ENCODE measurements around the gene DISC1. TPM values are rescaled to one million over a fixed set of nuclear protein-coding genes. Genes with fewer than 3 reads are reported as not detected.

The DISC1 gene
- total and polyA plus RNA-seq, 2 experiments from 2014 or later, result 2.1 to 6.5 TPM

DNA sequence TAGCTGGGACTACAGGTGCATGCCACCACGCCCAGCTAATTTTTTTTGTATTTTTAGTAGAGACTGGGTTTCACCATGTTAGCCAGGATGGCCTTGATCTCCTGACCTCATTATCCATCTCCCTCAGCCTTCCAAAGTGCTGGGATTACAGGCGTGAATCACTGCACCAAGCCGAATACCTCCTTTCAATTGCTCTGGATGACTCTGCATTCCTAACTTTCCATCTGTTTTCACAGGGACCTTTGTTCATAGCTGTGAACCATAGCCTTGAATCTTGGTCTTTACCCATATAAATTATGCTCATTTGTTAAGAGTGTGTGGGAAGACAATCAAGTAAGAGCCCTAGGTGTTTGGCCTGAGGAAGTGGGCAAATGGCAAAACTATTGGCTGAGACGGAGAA lies 422.7 kb downstream of the DISC1 start:
- no peak overlapping the region for H3K4me3 Mint-ChIP-seq
- ATAC-seq (no peak), DNase-seq (ENCODE audit: low spot score) (no peak)
- no peak overlapping the region for H3K27ac Mint-ChIP-seq
- no peaks in the 10 kb centered on the region for H3F3A ChIP-seq (replicated peaks; ENCODE audit: low read depth)
- H3K4me3 ChIP-seq, result no peak overlapping the region
- no peak overlapping the region for H2AFZ ChIP-seq
- no peaks in the 10 kb centered on the region for H3K36me3 ChIP-seq (ENCODE audit: insufficient read depth)
- peaks cover 2% of the 10 kb centered on the region for H3K27me3 Mint-ChIP-seq (ENCODE audit: insufficient read depth, low read depth, poor library complexity)
- H3K4me2 ChIP-seq, result no peak overlapping the region
- H3K79me2 ChIP-seq (replicated peaks; ENCODE audit: insufficient read depth), result no peaks in the 10 kb centered on the region
- no peaks in the 10 kb centered on the region for H4K20me1 ChIP-seq (replicated peaks; ENCODE audit: insufficient read depth)
- H3K4me1 Mint-ChIP-seq, result peaks cover 19% of the 10 kb centered on the region
- H3K27ac ChIP-seq (ENCODE audit: low read depth), result no peak overlapping the region
- no peaks in the 10 kb centered on the region for H3K27me3 ChIP-seq (ENCODE audit: insufficient read depth)
- H3K4me1 ChIP-seq (ENCODE audit: insufficient read depth), result peaks cover 25% of the 10 kb centered on the region
- TF ChIP-seq, protein P1, sequence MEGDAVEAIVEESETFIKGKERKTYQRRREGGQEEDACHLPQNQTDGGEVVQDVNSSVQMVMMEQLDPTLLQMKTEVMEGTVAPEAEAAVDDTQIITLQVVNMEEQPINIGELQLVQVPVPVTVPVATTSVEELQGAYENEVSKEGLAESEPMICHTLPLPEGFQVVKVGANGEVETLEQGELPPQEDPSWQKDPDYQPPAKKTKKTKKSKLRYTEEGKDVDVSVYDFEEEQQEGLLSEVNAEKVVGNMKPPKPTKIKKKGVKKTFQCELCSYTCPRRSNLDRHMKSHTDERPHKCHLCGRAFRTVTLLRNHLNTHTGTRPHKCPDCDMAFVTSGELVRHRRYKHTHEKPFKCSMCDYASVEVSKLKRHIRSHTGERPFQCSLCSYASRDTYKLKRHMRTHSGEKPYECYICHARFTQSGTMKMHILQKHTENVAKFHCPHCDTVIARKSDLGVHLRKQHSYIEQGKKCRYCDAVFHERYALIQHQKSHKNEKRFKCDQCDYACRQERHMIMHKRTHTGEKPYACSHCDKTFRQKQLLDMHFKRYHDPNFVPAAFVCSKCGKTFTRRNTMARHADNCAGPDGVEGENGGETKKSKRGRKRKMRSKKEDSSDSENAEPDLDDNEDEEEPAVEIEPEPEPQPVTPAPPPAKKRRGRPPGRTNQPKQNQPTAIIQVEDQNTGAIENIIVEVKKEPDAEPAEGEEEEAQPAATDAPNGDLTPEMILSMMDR (conservative IDR thresholded peaks at IDR 0.05; ENCODE audit: low read depth in 2 of 2), result no peak
- no peak for TF ChIP-seq ZNF114 (CRISPR knock-in tag; IDR thresholded peaks at IDR 0.05)
- no peak for TF ChIP-seq EZH2 (IDR thresholded peaks at IDR 0.05; ENCODE audit: low read depth, unreplicated experiment)
- H3K9me2 ChIP-seq (ENCODE audit: insufficient read depth), result peaks cover 6% of the 10 kb centered on the region; the same call in 1 of the 2 replicates
- peaks cover 7% of the 10 kb centered on the region; the same call in 1 of the 3 replicates for H3K9me3 Mint-ChIP-seq
- H3K36me3 Mint-ChIP-seq (ENCODE audit: low read depth), result no peaks in the 10 kb centered on the region

DNA sequence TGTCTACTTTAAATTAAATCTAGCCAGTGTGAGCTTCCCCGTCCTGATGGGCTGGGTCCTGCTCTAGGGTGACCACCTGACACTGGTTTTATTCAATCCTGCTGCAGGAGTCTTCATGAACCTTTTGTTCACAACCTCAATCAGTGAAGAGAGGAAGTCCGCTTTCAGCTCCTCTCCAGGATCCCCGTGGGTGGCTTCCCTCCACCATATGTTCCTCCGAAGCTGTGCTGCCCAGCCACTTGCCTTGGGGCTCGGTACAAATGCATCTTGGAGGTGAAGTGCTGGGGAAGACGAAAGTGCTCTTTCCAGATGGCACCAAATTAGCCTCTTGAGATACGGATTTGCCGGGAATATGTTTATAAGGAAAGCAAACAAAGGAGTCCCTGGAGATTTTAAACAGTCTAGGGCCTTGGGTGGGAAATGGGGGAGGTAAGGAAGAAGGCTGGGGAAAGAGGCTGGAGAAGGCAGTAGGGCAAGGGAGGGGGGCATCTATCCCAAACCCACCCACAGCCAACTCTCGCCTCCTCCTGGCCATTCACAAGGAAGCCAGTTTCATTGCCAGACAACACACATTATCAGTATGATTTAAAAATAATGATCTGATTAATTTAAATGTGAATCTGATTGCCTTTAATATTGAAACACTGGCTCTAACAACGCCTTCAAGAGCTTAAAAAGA lies 430.8 kb downstream of the DISC1 start:
- H3K36me3 Mint-ChIP-seq (ENCODE audit: low read depth), result no peaks in the 10 kb centered on the region
- H3K27me3 Mint-ChIP-seq (ENCODE audit: insufficient read depth, low read depth, poor library complexity), result peaks cover 3% of the 10 kb centered on the region
- no peak for ATAC-seq
- H3K4me1 Mint-ChIP-seq, result peaks cover 20% of the 10 kb centered on the region
- Histone ChIP-seq H3K4me2 (no peak overlapping the region), H3K36me3 (ENCODE audit: insufficient read depth) (no peaks in the 10 kb centered on the region), H3K27me3 (ENCODE audit: insufficient read depth) (no peaks in the 10 kb centered on the region), H3F3A (replicated peaks; ENCODE audit: low read depth) (no peaks in the 10 kb centered on the region), H3K27ac (ENCODE audit: low read depth) (no peak overlapping the region), H4K20me1 (replicated peaks; ENCODE audit: insufficient read depth) (no peaks in the 10 kb centered on the region), H3K9me2 (ENCODE audit: insufficient read depth) (peaks cover 4% of the 10 kb centered on the region), H3K79me2 (replicated peaks; ENCODE audit: insufficient read depth) (no peaks in the 10 kb centered on the region), H3K4me3 (no peak overlapping the region), H2AFZ (no peak overlapping the region), H3K4me1 (ENCODE audit: insufficient read depth) (peaks cover 3% of the 10 kb centered on the region; the same call in 1 of the 2 replicates)
- TF ChIP-seq, protein P2, sequence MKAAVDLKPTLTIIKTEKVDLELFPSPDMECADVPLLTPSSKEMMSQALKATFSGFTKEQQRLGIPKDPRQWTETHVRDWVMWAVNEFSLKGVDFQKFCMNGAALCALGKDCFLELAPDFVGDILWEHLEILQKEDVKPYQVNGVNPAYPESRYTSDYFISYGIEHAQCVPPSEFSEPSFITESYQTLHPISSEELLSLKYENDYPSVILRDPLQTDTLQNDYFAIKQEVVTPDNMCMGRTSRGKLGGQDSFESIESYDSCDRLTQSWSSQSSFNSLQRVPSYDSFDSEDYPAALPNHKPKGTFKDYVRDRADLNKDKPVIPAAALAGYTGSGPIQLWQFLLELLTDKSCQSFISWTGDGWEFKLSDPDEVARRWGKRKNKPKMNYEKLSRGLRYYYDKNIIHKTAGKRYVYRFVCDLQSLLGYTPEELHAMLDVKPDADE (IDR thresholded peaks at IDR 0.05), result no peak
- TF ChIP-seq, protein P1 (conservative IDR thresholded peaks at IDR 0.05; ENCODE audit: low read depth in 2 of 2), result peak; percentile 34 to 55; a peak in 3 of 4 replicates
- H3K27ac Mint-ChIP-seq, result peak overlapping the region; percentile 5; the same call in 1 of the 2 replicates
- peaks cover 7% of the 10 kb centered on the region; the same call in 1 of the 3 replicates for H3K9me3 Mint-ChIP-seq
- H3K4me3 Mint-ChIP-seq, result no peak overlapping the region
- DNase-seq (ENCODE audit: low spot score), result no peak
